Neural cell (in vitro differentiated cells): Measurements from ENCODE around the gene GALNT1. TPM values are rescaled to one million over a fixed set of nuclear protein-coding genes. Genes with fewer than 3 reads are reported as not detected.

Source experiments
- H2AFZ ChIP-seq: fragments of 200-600, 300-800 bp; sonication (generic), shearing (Covaris generic); 2 replicates; pipeline ENCODE4 v1.6.0; 2014; ENCODE audit warnings: low read depth, mild to moderate bottlenecking, antibody characterized with exemption, low read length, moderate library complexity
- H3F3A ChIP-seq: fragments of 200-600 bp; shearing (Covaris generic); 2 replicates; pipeline ENCODE4 v1.6.1; 2016; ENCODE audit warnings: mild to moderate bottlenecking, moderate library complexity, mixed read lengths, antibody characterized with exemption, low read length; ENCODE audit not compliant: insufficient read depth, poor library complexity, severe bottlenecking
- H3K27ac ChIP-seq: fragments of 200-600, 300-800 bp; sonication (generic), shearing (Covaris generic); 2 replicates; pipeline ENCODE4 v1.5.1; 2014; ENCODE audit warnings: mild to moderate bottlenecking, low read length, moderate library complexity
- H3K27me3 ChIP-seq: fragments of 300-800, 200-600 bp; sonication (generic), shearing (Covaris generic); 2 replicates; pipeline ENCODE4 v1.6.0; 2014; ENCODE audit warnings: mild to moderate bottlenecking, low read depth, low read length, moderate library complexity; ENCODE audit not compliant: insufficient read depth
- H3K36me3 ChIP-seq: fragments of 300-800, 200-600 bp; sonication (generic), shearing (Covaris generic); 2 replicates; pipeline ENCODE4 v1.5.1; 2014; ENCODE audit warnings: mild to moderate bottlenecking, antibody characterized with exemption, low read length, moderate library complexity; ENCODE audit not compliant: insufficient read depth
- H3K4me2 ChIP-seq: fragments of 300-800, 200-600 bp; sonication (generic), shearing (Covaris generic); 2 replicates; pipeline ENCODE4 v1.6.0; 2014; ENCODE audit warnings: mild to moderate bottlenecking, low read length
- H3K4me3 ChIP-seq: fragments of 300-800, 200-600 bp; sonication (generic), shearing (Covaris generic); 2 replicates; pipeline ENCODE4 v1.5.1; 2014; ENCODE audit warnings: mild to moderate bottlenecking, low read length, moderate library complexity
- H3K79me2 ChIP-seq: fragments of 200-600 bp; shearing (Covaris generic); replicated peaks from 2 replicates; pipeline ENCODE4 v1.6.0; 2014; ENCODE audit warnings: mild to moderate bottlenecking, low read length, moderate library complexity; ENCODE audit not compliant: insufficient read depth
- H3K9ac ChIP-seq: fragments of 300-800, 200-600 bp; sonication (generic), shearing (Covaris generic); 2 replicates; pipeline ENCODE4 v1.6.1; 2016; ENCODE audit warnings: mild to moderate bottlenecking, low read length, mixed read lengths
- H3K9me2 ChIP-seq: fragments of 200-600 bp; shearing (Covaris generic); 2 replicates; pipeline ENCODE4 v1.6.1; 2016; ENCODE audit warnings: mild to moderate bottlenecking, low read length, mixed read lengths; ENCODE audit not compliant: insufficient read depth
- H3K9me3 ChIP-seq: fragments of 200-600, 300-800 bp; sonication (generic), shearing (Covaris generic); 2 replicates; pipeline ENCODE4 v1.6.1; 2016; ENCODE audit warnings: mild to moderate bottlenecking, mixed run types, low read length, moderate library complexity, mixed read lengths
- H4K20me1 ChIP-seq: fragments of 200-600 bp; shearing (Covaris generic); 2 replicates; pipeline ENCODE4 v1.6.1; 2016; ENCODE audit warnings: mild to moderate bottlenecking, mixed run types; ENCODE audit not compliant: insufficient read depth
- EP300 ChIP-seq: fragments of 450-650 bp; conservative IDR thresholded peaks from 2 replicates; pipeline ENCODE4 v1.6.1; 2014; ENCODE audit warnings: antibody characterized with exemption, mild to moderate bottlenecking, moderate library complexity; ENCODE audit not compliant: poor library complexity, severe bottlenecking
- EZH2 ChIP-seq: fragments of 200-600, 300-800 bp; shearing (Covaris generic), sonication (generic); IDR thresholded peaks from 2 replicates; pipeline ENCODE4 v1.6.1; 2014; ENCODE audit warnings: antibody characterized with exemption, low read length, borderline replicate concordance, mild to moderate bottlenecking; ENCODE audit not compliant: insufficient read depth, poor library complexity, severe bottlenecking
- MXI1 ChIP-seq: fragments of 450-650 bp; conservative IDR thresholded peaks from 2 replicates; pipeline ENCODE4 v1.6.1; 2014; ENCODE audit warnings: antibody characterized with exemption, mild to moderate bottlenecking; ENCODE audit not compliant: poor library complexity, severe bottlenecking
- POLR2AphosphoS5 ChIP-seq: IDR thresholded peaks from 2 replicates; pipeline ENCODE4 v1.6.1; 2012
- RAD21 ChIP-seq: fragments of 450-650 bp; conservative IDR thresholded peaks from 2 replicates; pipeline ENCODE4 v1.6.1; 2014; ENCODE audit warnings: antibody characterized with exemption, mild to moderate bottlenecking, moderate library complexity
- REST ChIP-seq: IDR thresholded peaks from 2 replicates; pipeline ENCODE4 v1.6.1; 2012; ENCODE audit warnings: borderline replicate concordance
- SMC3 ChIP-seq: fragments of 450-650 bp; conservative IDR thresholded peaks from 2 replicates; pipeline ENCODE4 v1.6.1; 2014; ENCODE audit warnings: antibody characterized with exemption, mild to moderate bottlenecking, moderate library complexity; ENCODE audit not compliant: poor library complexity
- TAF1 ChIP-seq: IDR thresholded peaks from 2 replicates; pipeline ENCODE4 v1.6.1; 2012; ENCODE audit warnings: low read depth
- polyA plus RNA-seq: library from polyadenylated mRNA; depleted of rRNA; stranded (reverse); fragments of >200 nt; gene quantifications from 2 replicates; pipeline ENCODE4 v1.2.3, GENCODE V29; 2014
- TF ChIP-seq, protein P1 (sequence below): fragments of 450-650 bp; IDR thresholded peaks from 2 replicates; pipeline ENCODE4 v1.5.1; 2014; ENCODE audit warnings: antibody characterized with exemption, mild to moderate bottlenecking, moderate library complexity; ENCODE audit not compliant: poor library complexity, severe bottlenecking

GALNT1 gene
- polyA plus RNA-seq, 1 donor from 2014 or later, result 103 TPM

- Histone ChIP-seq H3K4me3 (no peak overlapping the region), H3K9me2 (no peaks in the 10 kb centered on the region), H3K27me3 (no peaks in the 10 kb centered on the region), H3K79me2 (peaks cover 3% of the 10 kb centered on the region), H3K9ac (no peak overlapping the region), H3F3A (no peaks in the 10 kb centered on the region), H3K36me3 (no peaks in the 10 kb centered on the region), H3K9me3 (no peaks in the 10 kb centered on the region), H4K20me1 (no peaks in the 10 kb centered on the region), H2AFZ (no peak overlapping the region), H3K4me2 (no peak overlapping the region), H3K27ac (no peak overlapping the region)
- TF ChIP-seq REST (no peak), MXI1 (no peak), EZH2 (no peak), EP300 (no peak), TAF1 (no peak), POLR2AphosphoS5 (no peak), SMC3 (no peak), RAD21 (no peak)
- TF ChIP-seq, protein P1, sequence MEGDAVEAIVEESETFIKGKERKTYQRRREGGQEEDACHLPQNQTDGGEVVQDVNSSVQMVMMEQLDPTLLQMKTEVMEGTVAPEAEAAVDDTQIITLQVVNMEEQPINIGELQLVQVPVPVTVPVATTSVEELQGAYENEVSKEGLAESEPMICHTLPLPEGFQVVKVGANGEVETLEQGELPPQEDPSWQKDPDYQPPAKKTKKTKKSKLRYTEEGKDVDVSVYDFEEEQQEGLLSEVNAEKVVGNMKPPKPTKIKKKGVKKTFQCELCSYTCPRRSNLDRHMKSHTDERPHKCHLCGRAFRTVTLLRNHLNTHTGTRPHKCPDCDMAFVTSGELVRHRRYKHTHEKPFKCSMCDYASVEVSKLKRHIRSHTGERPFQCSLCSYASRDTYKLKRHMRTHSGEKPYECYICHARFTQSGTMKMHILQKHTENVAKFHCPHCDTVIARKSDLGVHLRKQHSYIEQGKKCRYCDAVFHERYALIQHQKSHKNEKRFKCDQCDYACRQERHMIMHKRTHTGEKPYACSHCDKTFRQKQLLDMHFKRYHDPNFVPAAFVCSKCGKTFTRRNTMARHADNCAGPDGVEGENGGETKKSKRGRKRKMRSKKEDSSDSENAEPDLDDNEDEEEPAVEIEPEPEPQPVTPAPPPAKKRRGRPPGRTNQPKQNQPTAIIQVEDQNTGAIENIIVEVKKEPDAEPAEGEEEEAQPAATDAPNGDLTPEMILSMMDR, result no peak
Measured at GRCh38 chr18:35635170-35635569, 53.6 kb downstream of the GALNT1 start.

- H3K79me2 ChIP-seq, result peaks cover 10% of the 10 kb centered on the region
- H2AFZ ChIP-seq, result no peak overlapping the region
- H3K27me3 ChIP-seq, result no peaks in the 10 kb centered on the region
- H3K9me2 ChIP-seq, result no peaks in the 10 kb centered on the region
- H3K9ac ChIP-seq, result no peak overlapping the region
- no peak overlapping the region for H3K4me3 ChIP-seq
- no peaks in the 10 kb centered on the region for H4K20me1 ChIP-seq
- no peaks in the 10 kb centered on the region for H3F3A ChIP-seq
- H3K4me2 ChIP-seq, result no peak overlapping the region
- no peaks in the 10 kb centered on the region for H3K9me3 ChIP-seq
- TF ChIP-seq REST (no peak), RAD21 (no peak), TAF1 (no peak), EZH2 (no peak), MXI1 (no peak), EP300 (no peak), POLR2AphosphoS5 (no peak), SMC3 (no peak)
- TF ChIP-seq, protein P1, result no peak
- no peak overlapping the region for H3K27ac ChIP-seq
- H3K36me3 ChIP-seq, result no peaks in the 10 kb centered on the region
Measured at GRCh38 chr18:35637227-35637626, 55.7 kb downstream of the GALNT1 start.
